Activated T-helper 1 cell treated with anti-CD3 and anti-CD28 coated beads, Interleukin-12 subunit alpha, Interleukin-12 subunit beta, Interleukin-2, Interleukin-4 antibody, amounts not matched to agents 30 ng/mL and 10 ng/mL and 1 ng/mL, durations not matched to agents 14 hours and 24 hours and 36 hours (primary cell): ENCODE measurements around the gene NCOA5. TPM values are rescaled to one million over a fixed set of nuclear protein-coding genes. Genes with fewer than 3 reads are reported as not detected.

Experiments used
- total RNA-seq: library from RNA; stranded (reverse); gene quantifications from 2 replicates; pipeline ENCODE4 v1.2.3, GENCODE V29; 2022

NCOA5 gene
- total RNA-seq, 1 donor from 2014 or later: 30.4 TPM

Other genes with a start within 250 kb of the NCOA5 start
- gene ACOT8, start 232.6 kb downstream of the NCOA5 start, total RNA-seq: 26.5 and 27.2 TPM in 2 replicates
- gene ZSWIM3, start 232.3 kb downstream of the NCOA5 start, total RNA-seq: 5.8 and 6.2 TPM in 2 replicates
- gene ZSWIM1, start 208.7 kb downstream of the NCOA5 start, total RNA-seq: 7.5 and 7.8 TPM in 2 replicates
- 0.59 and 1.1 TPM in 2 replicates for gene SPATA25, start 202.3 kb downstream of the NCOA5 start, total RNA-seq
- gene NEURL2, start 198.8 kb downstream of the NCOA5 start, total RNA-seq: 1.9 and 3.4 TPM in 2 replicates
- 43.0 and 46.9 TPM in 2 replicates for gene CTSA, start 198.6 kb downstream of the NCOA5 start, total RNA-seq
- gene PLTP, start 177.8 kb downstream of the NCOA5 start, total RNA-seq: 1.5 and 1.9 TPM in 2 replicates
- 27.9 and 28.5 TPM in 2 replicates for gene PCIF1, start 155.3 kb downstream of the NCOA5 start, total RNA-seq
- gene ZNF335, start 117.8 kb downstream of the NCOA5 start, total RNA-seq: 38.3 and 40.9 TPM in 2 replicates
- gene MMP9, start 81.1 kb downstream of the NCOA5 start, total RNA-seq: 0.08 TPM in 1 of 2 replicates, not detected in the other
- gene SLC12A5, start 60.7 kb downstream of the NCOA5 start, total RNA-seq: 0.42 TPM in 1 of 2 replicates, not detected in the other
- gene CD40, start 28.4 kb upstream of the NCOA5 start, total RNA-seq: 2.0 TPM in 2 replicates
- not detected in 2 replicates for gene CDH22, start 218.5 kb upstream of the NCOA5 start, total RNA-seq